Ishikawa (cell line): ENCODE data around the gene MEGF11.

Experiments used
- CEBPB ChIP-seq: IDR thresholded peaks from 2 replicates; pipeline ENCODE4 v1.6.1; 2012
- CREB1 ChIP-seq: IDR thresholded peaks from 2 replicates; pipeline ENCODE4 v1.6.1; 2012; ENCODE audit warnings: low read depth
- EGR1 ChIP-seq: IDR thresholded peaks from 2 replicates; pipeline ENCODE4 v1.6.1; 2012
- EP300 ChIP-seq: IDR thresholded peaks from 2 replicates; pipeline ENCODE4 v1.6.1; 2012; ENCODE audit warnings: borderline replicate concordance
- FOXM1 ChIP-seq: IDR thresholded peaks from 2 replicates; pipeline ENCODE4 v1.6.1; 2012; ENCODE audit warnings: low read depth, borderline replicate concordance
- MAX ChIP-seq: IDR thresholded peaks from 2 replicates; pipeline ENCODE4 v1.6.1; 2012
- NFIC ChIP-seq: IDR thresholded peaks from 2 replicates; pipeline ENCODE4 v1.6.1; 2012
- RAD21 ChIP-seq: IDR thresholded peaks from 2 replicates; pipeline ENCODE4 v1.6.1; 2012; ENCODE audit warnings: low read depth
- REST ChIP-seq: IDR thresholded peaks from 2 replicates; pipeline ENCODE4 v1.6.1; 2012; ENCODE audit warnings: low read depth, mild to moderate bottlenecking
- TAF1 ChIP-seq: IDR thresholded peaks from 2 replicates; pipeline ENCODE4 v1.6.1; 2012; ENCODE audit warnings: low read depth, mild to moderate bottlenecking
- TCF12 ChIP-seq: IDR thresholded peaks from 2 replicates; pipeline ENCODE4 v1.6.1; 2012; ENCODE audit warnings: low read depth
- TEAD4 ChIP-seq: IDR thresholded peaks from 2 replicates; pipeline ENCODE4 v1.6.1; 2012
- USF1 ChIP-seq: IDR thresholded peaks from 2 replicates; pipeline ENCODE4 v1.6.1; 2012
- YY1 ChIP-seq: IDR thresholded peaks from 2 replicates; pipeline ENCODE4 v1.6.1; 2012; ENCODE audit warnings: low read depth
- ZBTB7A ChIP-seq: IDR thresholded peaks from 2 replicates; pipeline ENCODE4 v1.6.1; 2012; ENCODE audit warnings: low read depth

Gene MEGF11

GRCh38 chr15:65888981-65889380 is 364.6 kb downstream of the MEGF11 start:
- TF ChIP-seq EP300 (no peak), YY1 (no peak), CREB1 (no peak), NFIC (no peak), TCF12 (no peak), TAF1 (no peak), REST (no peak), FOXM1 (no peak), RAD21 (no peak), CEBPB (no peak), ZBTB7A (no peak), MAX (no peak), USF1 (no peak), TEAD4 (no peak), EGR1 (no peak)

- TF ChIP-seq MAX (no peak), YY1 (no peak), FOXM1 (no peak), REST (no peak), ZBTB7A (no peak), NFIC (no peak), EGR1 (no peak), TEAD4 (no peak), TCF12 (no peak), CREB1 (no peak), TAF1 (no peak), USF1 (no peak), RAD21 (no peak), EP300 (no peak), CEBPB (no peak)
Measured at GRCh38 chr15:65887565-65887964, 366.0 kb downstream of the MEGF11 start.

GRCh38 chr15:65885668-65886218 is 367.8 kb downstream of the MEGF11 start:
- no peak for TF ChIP-seq FOXM1
- no peak for TF ChIP-seq CEBPB
- TF ChIP-seq USF1 = no peak
- TF ChIP-seq TCF12 = no peak
- no peak for TF ChIP-seq REST
- TF ChIP-seq YY1 = no peak
- no peak for TF ChIP-seq RAD21
- no peak for TF ChIP-seq EP300
- TF ChIP-seq CREB1 = no peak
- TF ChIP-seq EGR1 = no peak
- no peak for TF ChIP-seq TAF1
- no peak for TF ChIP-seq TEAD4

- TF ChIP-seq TEAD4 = no peak
- no peak for TF ChIP-seq EP300
- no peak for TF ChIP-seq MAX
- TF ChIP-seq TCF12 = no peak
- no peak for TF ChIP-seq ZBTB7A
- no peak for TF ChIP-seq USF1
- TF ChIP-seq EGR1 = no peak
- TF ChIP-seq CREB1 = no peak
- no peak for TF ChIP-seq REST
- TF ChIP-seq TAF1 = no peak
- no peak for TF ChIP-seq RAD21
- TF ChIP-seq FOXM1 = no peak
- TF ChIP-seq YY1 = no peak
- no peak for TF ChIP-seq CEBPB
Measured at GRCh38 chr15:65884511-65884910, 369.0 kb downstream of the MEGF11 start.
